ENCODE results near the gene SNX6.
"Not testable (repeated sequence)": the region's sequence is repeated elsewhere in the genome, so short reads cannot be mapped to it uniquely, and the experiment has no call there.

The SNX6 gene

DNA sequence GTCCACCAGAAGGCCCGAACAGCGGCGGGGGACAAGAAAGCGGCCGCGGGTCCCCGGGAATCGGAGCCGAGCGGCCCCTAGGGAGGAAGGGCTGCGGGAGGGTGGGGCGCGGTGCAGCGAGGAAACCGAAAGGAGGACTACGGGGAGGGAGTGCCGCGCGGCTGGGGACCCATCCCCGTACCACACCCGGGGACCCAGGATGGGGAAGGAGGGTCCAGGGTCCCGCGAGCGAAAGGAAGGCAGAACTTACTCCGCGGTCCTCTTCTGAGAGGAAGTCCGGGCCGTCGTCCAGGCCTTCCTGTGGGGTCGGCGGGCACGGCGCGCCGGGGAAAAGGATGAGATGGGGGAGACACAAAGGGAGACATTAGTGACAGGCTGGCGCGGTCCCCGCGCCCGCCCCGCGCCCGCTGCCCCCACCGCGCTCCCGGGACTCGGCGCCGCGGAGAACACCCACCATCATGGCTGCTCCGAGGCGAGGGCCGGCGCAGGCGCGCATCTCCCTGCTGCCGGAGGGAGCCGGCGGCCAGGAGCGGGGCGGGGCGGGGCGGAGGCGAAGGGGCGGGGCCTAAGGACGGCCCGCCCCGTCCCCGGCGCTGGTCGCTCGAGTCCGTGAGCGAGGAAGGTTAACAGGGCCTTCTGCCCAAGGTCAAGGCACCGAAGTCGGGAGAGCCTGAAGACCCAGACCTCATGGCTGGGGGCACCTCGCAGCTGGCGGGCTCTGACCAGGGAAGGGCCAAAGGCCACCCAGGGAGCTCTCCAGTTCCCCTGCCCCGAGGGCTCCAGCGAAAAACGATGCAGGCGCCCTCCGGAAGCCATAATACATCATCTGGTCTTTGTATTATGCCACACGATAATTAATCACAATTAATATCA, at the start of gene SNX6:
Gene SNX6, minus strand, starts transcription at position 492 of the 873 bp plus-strand sequence. Its CDS starts 32 bp downstream, at position 460.
- DNase-seq = peak; percentile 86

GRCh38 chr14:34678735-34679134, 48.8 kb upstream of the SNX6 start:
- DNase-seq = no peak

DNA sequence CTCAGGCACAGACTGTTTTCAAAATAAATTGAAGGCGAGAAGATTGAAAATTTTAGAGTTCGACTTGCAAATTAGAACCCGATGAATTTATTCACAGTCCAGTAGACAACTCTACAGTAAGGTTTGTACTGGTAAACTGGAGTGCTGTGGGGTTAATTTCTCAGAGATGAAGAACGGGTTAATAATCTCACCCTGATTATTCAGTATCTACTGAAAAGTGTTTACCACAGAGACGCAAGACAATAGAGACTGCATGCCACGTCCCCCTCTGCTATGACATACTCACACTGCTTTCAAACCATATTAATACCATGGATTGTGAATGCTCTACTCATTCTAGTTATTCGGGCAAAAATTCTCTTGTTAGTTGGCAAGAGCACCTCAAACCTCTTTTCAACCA, 48.4 kb upstream of the SNX6 start:
- no peak for DNase-seq

DNA sequence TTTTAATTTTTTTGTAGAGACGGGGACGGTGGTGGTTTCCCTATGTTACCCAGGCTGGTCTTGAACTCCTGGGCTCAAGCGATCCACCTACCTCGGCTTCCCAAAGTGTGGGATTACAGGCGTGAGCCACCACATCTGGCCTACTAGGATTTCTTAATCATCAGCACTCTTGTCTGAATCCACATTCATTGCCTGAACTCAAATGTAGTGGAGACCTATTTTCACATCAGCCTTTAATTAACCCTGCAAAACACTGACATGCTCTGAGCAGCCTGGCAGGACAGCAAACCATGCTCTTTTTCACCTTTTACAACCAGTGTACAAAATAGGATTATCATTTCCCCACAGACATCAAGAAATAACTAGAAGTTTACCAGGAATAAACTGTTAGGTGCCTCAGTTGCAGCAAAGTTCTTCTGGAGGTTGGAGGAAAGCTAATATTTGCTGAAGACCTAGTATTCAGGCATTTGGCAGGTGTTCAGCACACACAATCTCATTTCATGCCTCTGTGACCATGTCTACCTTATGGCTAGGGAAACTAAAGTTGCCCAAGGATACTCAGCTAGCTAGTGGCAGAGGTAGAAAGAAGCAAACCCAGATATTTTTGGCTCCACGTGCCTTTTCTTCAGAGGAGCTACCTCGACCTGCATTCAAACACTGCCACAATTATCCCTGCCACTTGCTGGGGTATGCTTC, 46.7 kb upstream of the SNX6 start:
- no peak for DNase-seq

DNA sequence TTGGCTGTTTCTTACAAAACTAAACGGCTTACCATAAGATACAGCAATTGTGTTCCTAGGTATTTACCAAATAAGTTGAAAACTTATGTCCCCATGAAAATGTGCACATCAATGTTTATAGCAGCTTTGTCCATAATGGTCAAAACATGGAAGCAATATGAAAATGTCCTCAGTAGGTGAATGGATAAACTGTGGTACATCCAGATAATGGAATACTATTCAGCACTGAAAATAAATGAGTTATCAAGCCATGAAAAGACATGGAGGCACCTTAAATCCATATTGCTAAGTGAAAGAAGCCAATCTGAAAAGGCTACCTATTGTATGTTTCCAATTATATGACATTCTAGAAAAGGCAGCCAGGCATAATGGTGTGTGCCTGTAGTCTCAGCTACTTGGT, 43.8 kb upstream of the SNX6 start:
- DNase-seq = no peak

DNA sequence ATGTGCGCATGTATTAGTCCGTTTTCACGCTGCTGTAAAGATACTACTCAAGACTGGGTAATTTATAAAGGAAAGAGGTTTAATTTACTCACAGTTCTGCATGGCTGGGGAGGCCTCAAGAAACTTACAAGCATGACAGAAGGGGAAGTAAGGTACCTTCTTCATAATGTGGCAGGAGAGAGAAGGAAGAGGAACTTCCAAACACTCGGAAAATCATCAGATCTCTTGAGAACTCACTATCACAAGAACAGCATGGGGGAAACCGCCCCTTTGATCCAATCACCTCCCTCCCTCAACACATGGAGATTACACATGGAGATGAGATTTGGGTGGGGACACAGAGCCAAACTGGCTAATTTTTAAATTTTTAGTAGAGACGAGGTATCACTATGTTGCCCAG, 41.8 kb upstream of the SNX6 start:
- DNase-seq = no peak

DNA sequence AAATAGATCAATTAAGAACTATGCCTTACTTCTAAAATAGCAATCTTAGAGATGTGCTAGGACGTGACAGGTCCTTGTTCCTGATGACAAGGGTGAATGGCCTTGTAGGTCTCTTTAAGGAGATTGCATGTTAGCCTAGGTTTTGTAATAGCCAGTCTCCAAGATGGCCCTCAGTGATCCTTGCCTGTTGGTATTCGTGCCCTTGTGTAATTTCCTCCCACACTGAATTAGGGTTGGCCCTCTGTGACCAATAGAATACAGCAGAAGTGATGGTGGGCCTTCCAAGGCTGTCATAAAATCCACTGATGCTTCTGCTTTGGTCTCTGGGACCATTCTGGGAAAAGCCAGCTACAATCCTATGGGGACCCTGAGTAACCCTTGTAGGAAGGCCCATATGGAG, 38.2 kb upstream of the SNX6 start:
- no peak for DNase-seq

DNA sequence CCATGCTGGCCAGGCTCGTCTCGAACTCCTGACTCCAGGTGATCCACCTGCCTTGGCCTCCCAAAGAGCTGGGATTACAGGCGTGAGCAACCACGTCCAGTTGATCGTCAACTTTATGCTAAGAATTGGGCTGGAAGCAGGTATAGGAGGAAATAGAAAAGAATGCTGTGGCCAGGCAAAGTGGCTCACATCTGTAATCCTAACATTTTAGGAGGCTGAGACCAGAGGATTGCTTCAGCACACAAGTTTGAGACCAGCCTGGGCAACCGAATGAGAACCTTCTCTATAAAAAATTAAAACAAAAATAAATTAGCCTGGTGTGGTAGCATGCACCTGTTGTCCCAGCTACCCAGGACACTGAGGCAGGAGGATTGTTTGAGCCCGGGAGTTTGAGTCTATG, 37.1 kb upstream of the SNX6 start:
- DNase-seq = no peak

DNA sequence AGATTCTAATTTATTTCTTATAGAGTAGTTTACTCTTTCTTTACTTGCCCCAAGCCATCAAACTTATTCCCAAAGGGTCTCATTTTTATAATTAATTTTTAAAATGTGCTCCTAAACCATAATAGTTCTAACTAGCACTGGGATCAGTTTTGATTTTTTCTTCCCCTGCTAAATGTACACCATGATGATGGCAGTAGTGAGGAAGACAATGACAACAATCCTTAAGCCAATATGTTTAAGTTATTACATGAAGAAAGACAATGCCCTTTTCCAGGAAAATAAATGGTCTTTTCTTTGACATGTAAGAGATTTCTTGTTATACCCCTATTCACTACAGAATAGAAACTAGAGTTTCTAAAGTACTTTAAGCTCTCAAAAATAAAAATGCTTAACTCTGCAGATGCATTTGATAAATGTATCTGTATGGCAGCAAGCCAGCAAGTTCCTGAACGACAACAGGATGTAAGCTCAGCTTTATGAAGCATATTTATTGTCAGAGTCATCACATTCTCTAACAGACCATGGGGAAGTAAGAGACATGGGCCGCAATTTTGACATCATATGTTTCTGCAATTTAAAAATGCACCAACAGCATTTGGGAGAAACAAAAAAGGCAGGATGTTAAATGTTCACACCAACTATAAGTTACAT, 36.0 kb upstream of the SNX6 start:
- DNase-seq = no peak

GRCh38 chr14:34662561-34663088, 32.7 kb upstream of the SNX6 start:
- DNase-seq = no peak

DNA sequence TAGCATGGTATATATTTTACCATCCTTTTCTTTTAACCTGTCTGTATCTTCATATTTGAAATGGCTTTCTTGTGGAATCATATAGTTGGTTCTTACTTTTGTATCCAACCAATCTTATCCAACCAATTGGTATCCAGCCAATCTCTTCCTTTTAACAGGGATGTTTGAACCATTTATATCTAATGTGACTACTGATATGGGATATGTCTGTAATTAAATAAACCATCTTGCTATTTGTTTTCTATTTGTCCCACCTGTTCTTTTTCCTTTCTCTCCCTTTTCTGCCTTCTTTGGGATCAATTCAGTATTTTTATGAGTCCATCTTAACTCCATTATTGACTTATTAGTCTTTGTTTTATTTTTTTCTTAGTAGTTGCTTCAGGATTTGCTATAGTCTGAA, 30.8 kb upstream of the SNX6 start:
- DNase-seq = no peak

GRCh38 chr14:34655959-34656358, 26.0 kb upstream of the SNX6 start:
- DNase-seq = no peak

DNA sequence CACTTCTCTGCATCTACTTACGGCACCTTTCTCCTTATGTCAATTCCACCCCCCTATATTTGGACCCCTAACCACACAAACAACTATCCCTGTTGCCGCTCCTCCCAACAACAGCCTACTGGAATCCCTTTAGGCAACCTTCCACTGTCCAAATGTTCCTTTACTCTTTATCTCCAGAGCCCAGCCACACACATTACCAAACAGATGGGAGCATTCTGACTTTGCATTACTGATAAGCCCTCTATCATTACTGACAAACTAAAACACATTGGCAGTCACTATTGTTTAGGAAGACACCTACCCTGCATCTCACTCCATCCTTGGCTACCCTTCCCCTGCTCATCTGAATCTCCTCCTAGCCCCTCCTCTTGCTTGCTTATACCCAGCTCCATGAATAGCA, 23.1 kb upstream of the SNX6 start:
- DNase-seq = not testable (repeated sequence)

GRCh38 chr14:34652348-34652747, 22.4 kb upstream of the SNX6 start:
- not testable (repeated sequence) for DNase-seq

- no peak for DNase-seq
These were observed 21.0 kb upstream of the SNX6 start for GRCh38 chr14:34650786-34651584.

- DNase-seq = not testable (repeated sequence)
These were observed 20.1 kb upstream of the SNX6 start for GRCh38 chr14:34650006-34650405.

GRCh38 chr14:34649344-34649743, 19.4 kb upstream of the SNX6 start:
- DNase-seq = no peak

DNA sequence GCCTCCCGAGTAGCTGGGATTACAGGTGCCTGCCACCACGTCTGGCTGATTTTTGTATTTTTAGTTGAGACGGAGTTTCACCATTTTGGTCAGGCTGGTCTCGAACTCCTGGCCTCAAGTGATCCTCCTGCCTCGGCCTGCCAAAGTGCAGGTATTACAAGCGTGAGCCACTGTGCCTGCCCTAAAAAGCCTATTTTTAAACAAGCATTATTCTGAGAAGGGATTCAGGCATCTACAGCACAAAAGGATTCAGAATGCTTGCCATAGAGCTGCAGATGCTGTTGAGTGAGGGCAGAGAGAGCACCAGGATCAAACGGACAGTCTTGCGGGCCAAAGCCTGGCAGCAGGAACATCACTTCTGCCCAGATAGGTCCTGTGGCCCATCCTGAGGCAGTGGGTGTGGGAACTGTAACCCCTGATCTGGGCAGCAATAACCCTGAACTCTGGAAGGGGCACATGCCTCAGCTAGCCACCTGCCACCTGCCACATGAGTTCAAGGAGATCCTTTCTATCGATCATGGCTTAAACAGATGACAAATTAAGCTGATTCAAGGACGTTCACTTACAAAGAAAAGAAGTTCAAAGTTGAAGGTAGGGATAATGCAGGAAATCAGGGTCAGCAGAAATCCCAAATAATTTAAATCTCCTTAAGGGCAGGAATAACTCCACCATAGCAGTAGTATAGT, 16.8 kb upstream of the SNX6 start:
- DNase-seq = no peak

DNA sequence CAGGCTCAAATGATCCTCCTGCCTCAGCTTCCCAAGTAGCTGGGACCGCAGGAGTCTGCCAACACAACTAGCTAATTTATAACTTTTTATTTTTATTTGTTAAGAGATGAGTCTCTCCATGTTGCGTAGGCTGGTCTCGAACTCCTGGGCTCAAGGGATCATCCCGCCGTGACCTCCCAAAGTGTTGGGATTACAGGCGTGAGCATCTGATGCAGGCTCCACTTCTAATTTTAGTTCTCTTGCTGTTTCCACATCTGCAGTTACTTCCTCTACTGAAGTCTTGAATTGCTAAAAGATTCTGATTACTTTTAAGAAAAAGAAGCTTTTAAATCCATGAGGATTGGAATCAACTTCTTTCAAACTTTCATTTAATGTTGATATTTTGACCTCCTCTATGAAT, 13.4 kb upstream of the SNX6 start:
- DNase-seq = no peak

GRCh38 chr14:34642595-34642994, 12.6 kb upstream of the SNX6 start:
- no peak for DNase-seq

DNA sequence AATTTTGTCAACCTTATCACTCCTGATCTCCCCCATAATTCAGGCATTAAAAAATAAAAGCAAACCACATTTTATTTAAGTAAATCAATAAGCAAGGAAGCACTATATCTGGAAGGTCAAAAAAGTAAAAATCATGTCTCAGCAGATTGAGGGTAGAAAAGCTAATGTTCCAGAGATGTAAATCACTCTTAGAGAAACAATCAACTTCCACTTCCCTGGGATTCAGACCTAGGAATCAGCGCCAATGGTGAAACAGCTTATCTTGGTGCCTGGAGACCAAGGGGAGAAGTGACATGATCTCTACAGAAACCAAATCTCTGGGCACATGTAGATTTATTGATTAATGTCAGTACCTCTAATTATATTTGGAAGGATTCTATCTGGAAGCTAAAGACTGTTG, 10.9 kb upstream of the SNX6 start:
- no peak for DNase-seq

GRCh38 chr14:34634360-34634771, 4.4 kb upstream of the SNX6 start:
- not testable (repeated sequence) for DNase-seq

All from CD4-positive, alpha-beta T cell treated with Interleukin-15 for 1 hour (primary cell).